MCF 10A (cell line): Measurements from ENCODE around the gene RRP1. TPM values are rescaled to one million over a fixed set of nuclear protein-coding genes. Genes with fewer than 3 reads are reported as not detected.

Experiments
- BruUV-seq: library from RNA; stranded (reverse); fragments of 400-500 nt; replicated peaks from 2 replicates; lab custom pipeline; 2021; lab: Mats Ljungman, UMichigan
- CTCF ChIA-PET: fragments of 300-600 bp; sonication (Branson Sonifier 250); formaldehyde crosslinking; extraction: SDS; loops from one replicate; lab custom pipeline; 2021; ENCODE audit warnings: antibody characterized with exemption, inconsistent platforms; lab: Yijun Ruan, JAX
- POLR2A ChIA-PET: fragments of 300-600, 350-650 bp; sonication (Branson Sonifier 250); formaldehyde crosslinking; extraction: SDS; loops from one replicate; lab custom pipeline; 2020; ENCODE audit warnings: antibody characterized with exemption, inconsistent platforms; lab: Yijun Ruan, JAX
- DNase-seq: peaks from one replicate; pipeline ENCODE4 v3.0.0-alpha.2; 2018; ENCODE audit not compliant: unreplicated experiment
- H3K27ac Mint-ChIP-seq: one replicate; pipeline ENCODE4 v1.8.0; 2022; ENCODE audit warnings: mild to moderate bottlenecking, low read depth, mixed read lengths; ENCODE audit not compliant: unreplicated experiment
- H3K27me3 Mint-ChIP-seq: one replicate; pipeline ENCODE4 v1.8.0; 2022; ENCODE audit warnings: mixed read lengths; ENCODE audit not compliant: insufficient read depth, unreplicated experiment
- H3K36me3 Mint-ChIP-seq: one replicate; pipeline ENCODE4 v1.8.0; 2022; ENCODE audit warnings: mild to moderate bottlenecking, moderate library complexity, mixed read lengths; ENCODE audit not compliant: insufficient read depth, unreplicated experiment
- H3K4me1 Mint-ChIP-seq: one replicate; pipeline ENCODE4 v1.8.0; 2022; ENCODE audit warnings: mixed read lengths; ENCODE audit not compliant: insufficient read depth, unreplicated experiment
- H3K4me3 Mint-ChIP-seq: one replicate; pipeline ENCODE4 v1.8.0; 2022; ENCODE audit warnings: mild to moderate bottlenecking, moderate library complexity, mixed read lengths; ENCODE audit not compliant: unreplicated experiment
- H3K9me3 Mint-ChIP-seq: one replicate; pipeline ENCODE4 v1.8.0; 2022; ENCODE audit warnings: mixed read lengths; ENCODE audit not compliant: unreplicated experiment
- CTCF ChIP-seq: fragments of 200-600 bp; IDR thresholded peaks from one replicate; pipeline ENCODE4 v1.8.0; 2022; ENCODE audit warnings: antibody characterized with exemption, mild to moderate bottlenecking; ENCODE audit not compliant: unreplicated experiment
- intact Hi-C: fragments of 100-400 bp; cut with micrococcal nuclease; formaldehyde crosslinking; loops from 2 replicates; pipeline ENCODE4 v1.14.1; 2022
- total RNA-seq: library from RNA; stranded (reverse); gene quantifications from 2 replicates; pipeline ENCODE4 v1.2.3, GENCODE V29; 2022

RRP1 gene
- total RNA-seq, 1 experiment from 2014 or later: 56.0 TPM

- Mint-ChIP-seq H3K4me3 (peak overlapping the region; percentile 45), H3K27ac (peak overlapping the region; percentile 99), H3K27me3 (no peaks in the 10 kb centered on the region), H3K4me1 (peaks cover 34% of the 10 kb centered on the region), H3K9me3 (no peaks in the 10 kb centered on the region), H3K36me3 (peaks cover 35% of the 10 kb centered on the region)
- no peak for TF ChIP-seq CTCF
- ChIA-PET CTCF (interaction anchor here (1.0 kb wide), 1 partner anchor 21 kb away, joined by 3 read pairs; the partner anchor contains the start of gene RRP1), POLR2A (interaction anchor here (0.6 to 2.9 kb wide), 8 partner anchors 10 to 1105 kb away, joined by 3 to 17 read pairs (median 5); partner anchors contain the start of genes PDXK, PTTG1IP and RRP1)
- peak; percentile 94 for DNase-seq
- TSS peak; percentile 3 for BruUV-seq
- intact Hi-C loops: loop anchor here (1.0 kb wide), 2 partner anchors 8 to 49 kb away; partner anchors contain the start of genes CSTB and PDXK
These were observed 21.2 kb upstream of the RRP1 start for GRCh38 chr21:43767984-43768867.

- Mint-ChIP-seq H3K27me3 (no peaks in the 10 kb centered on the region), H3K36me3 (peaks cover 35% of the 10 kb centered on the region), H3K4me1 (peaks cover 34% of the 10 kb centered on the region), H3K27ac (peak overlapping the region; percentile 99), H3K9me3 (no peaks in the 10 kb centered on the region), H3K4me3 (peak overlapping the region; percentile 45)
- DNase-seq: no peak
- ChIA-PET POLR2A (interaction anchor here (0.9 to 2.9 kb wide), 5 partner anchors 10 to 49 kb away, joined by 3 to 17 read pairs (median 7); partner anchors contain the start of genes PDXK and RRP1), CTCF (interaction anchor here (1.0 kb wide), 1 partner anchor 21 kb away, joined by 3 read pairs; the partner anchor contains the start of gene RRP1)
- no TSS peak for BruUV-seq
- intact Hi-C loops: loop anchor here (1.0 kb wide), 2 partner anchors 7 to 50 kb away; partner anchors contain the start of genes CSTB and PDXK
- no peak for TF ChIP-seq CTCF
These were observed 20.6 kb upstream of the RRP1 start for GRCh38 chr21:43768868-43769167.

DNA sequence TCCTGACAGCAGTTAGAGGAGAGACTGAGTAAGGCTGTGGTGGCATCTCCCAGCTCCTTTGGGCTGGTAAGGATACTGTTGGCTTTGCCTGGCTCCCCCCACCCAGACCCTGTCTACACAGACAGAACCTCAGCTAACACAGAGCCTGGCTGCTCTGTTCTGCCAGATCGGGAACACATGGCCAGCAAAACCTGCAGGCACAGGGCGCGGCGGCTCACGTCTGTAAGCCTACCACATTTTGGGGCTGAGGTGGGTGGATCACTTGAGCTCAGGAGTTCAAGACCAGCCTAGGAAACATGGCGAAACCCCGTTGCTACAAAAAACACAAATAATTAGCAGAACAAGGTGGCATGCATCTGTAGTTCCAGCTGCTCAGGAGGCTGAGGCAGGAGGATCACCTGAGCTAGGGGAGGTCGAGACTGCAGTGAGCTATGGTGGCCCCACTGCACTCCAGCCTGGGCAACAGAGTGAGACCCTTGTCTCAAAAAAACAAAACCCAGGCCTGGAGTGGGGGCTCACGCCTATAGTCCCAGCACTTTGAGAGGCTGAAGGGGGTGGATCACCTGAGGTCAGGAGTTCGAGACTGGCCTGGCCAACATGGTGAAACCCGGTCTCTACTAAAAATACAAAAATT is 19.9 kb upstream of the RRP1 start:
- CTCF ChIA-PET: interaction anchor here (0.5 to 1.0 kb wide), 2 partner anchors 20 to 1883 kb away, joined by 3 read pairs; partner anchors contain the start of gene RRP1
- peak overlapping the region; percentile 99 for H3K27ac Mint-ChIP-seq
- no peak overlapping the region for H3K4me3 Mint-ChIP-seq
- TF ChIP-seq CTCF: no peak
- DNase-seq: no peak
- intact Hi-C loops: no loop called here
- no peaks in the 10 kb centered on the region for H3K9me3 Mint-ChIP-seq
- peaks cover 34% of the 10 kb centered on the region for H3K4me1 Mint-ChIP-seq
- no peaks in the 10 kb centered on the region for H3K27me3 Mint-ChIP-seq
- no TSS peak for BruUV-seq
- H3K36me3 Mint-ChIP-seq: peaks cover 35% of the 10 kb centered on the region
- POLR2A ChIA-PET: interaction anchor here (0.7 to 2.9 kb wide), 6 partner anchors 10 to 106 kb away, joined by 3 to 17 read pairs (median 6); partner anchors contain the start of gene RRP1
